GM12872 (cell line): Measurements from ENCODE around the gene KLHL9.

Experiments used
- TF ChIP-seq, protein P1 (sequence below): IDR thresholded peaks from 3 replicates; pipeline ENCODE4 v1.5.1; 2011; ENCODE audit warnings: low read depth, mild to moderate bottlenecking, low read length, moderate library complexity; ENCODE audit not compliant: insufficient read depth

KLHL9 gene, protein sequence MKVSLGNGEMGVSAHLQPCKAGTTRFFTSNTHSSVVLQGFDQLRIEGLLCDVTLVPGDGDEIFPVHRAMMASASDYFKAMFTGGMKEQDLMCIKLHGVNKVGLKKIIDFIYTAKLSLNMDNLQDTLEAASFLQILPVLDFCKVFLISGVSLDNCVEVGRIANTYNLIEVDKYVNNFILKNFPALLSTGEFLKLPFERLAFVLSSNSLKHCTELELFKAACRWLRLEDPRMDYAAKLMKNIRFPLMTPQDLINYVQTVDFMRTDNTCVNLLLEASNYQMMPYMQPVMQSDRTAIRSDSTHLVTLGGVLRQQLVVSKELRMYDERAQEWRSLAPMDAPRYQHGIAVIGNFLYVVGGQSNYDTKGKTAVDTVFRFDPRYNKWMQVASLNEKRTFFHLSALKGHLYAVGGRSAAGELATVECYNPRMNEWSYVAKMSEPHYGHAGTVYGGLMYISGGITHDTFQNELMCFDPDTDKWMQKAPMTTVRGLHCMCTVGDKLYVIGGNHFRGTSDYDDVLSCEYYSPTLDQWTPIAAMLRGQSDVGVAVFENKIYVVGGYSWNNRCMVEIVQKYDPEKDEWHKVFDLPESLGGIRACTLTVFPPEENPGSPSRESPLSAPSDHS

DNA sequence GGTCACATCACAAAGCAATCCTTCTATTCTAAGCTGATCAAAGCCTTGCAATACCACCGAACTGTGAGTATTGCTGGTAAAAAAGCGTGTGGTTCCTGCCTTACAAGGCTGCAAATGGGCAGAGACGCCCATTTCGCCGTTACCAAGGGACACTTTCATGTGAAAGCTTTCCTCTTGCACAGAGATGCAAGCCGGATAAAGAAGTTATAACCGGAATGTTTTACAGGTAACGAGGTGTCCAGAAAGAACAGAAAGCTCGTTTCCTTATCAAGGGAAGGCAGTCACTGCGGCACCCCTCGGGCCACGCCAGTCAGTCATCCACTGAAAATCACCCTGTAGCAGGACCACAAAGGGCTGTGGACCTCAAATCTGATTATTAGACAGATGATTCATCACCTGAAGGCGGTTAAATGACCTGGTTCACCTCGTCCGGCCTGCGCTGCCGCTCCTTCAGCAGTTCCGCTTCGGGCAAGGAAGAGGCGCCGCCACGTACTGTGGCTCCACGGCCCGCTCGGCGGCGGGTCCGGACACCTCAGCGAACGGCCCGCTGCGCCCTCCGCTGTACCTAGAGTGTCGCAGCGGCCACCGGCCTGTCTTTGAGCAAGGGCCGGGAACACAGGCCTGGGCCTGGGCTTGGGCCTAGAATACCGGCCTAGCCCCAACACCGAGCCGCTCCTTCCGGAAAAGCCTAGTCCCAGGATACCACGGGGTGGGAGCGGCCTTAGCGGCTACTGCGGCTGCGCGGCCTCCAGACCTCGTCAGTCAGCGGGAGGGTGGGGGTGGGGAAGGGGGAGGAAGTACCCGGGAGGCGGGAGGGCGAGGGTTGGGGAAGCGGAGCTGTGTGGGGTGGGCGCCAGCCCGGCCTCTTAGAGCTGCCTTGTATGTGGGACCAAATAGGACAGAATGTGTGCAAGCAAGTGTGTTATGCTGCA is at the start of gene KLHL9:
Gene KLHL9 (minus strand): TSS at position 704 of the 932 bp plus-strand sequence. CDS start 545 bp downstream, at position 159.
- TF ChIP-seq, protein P1, sequence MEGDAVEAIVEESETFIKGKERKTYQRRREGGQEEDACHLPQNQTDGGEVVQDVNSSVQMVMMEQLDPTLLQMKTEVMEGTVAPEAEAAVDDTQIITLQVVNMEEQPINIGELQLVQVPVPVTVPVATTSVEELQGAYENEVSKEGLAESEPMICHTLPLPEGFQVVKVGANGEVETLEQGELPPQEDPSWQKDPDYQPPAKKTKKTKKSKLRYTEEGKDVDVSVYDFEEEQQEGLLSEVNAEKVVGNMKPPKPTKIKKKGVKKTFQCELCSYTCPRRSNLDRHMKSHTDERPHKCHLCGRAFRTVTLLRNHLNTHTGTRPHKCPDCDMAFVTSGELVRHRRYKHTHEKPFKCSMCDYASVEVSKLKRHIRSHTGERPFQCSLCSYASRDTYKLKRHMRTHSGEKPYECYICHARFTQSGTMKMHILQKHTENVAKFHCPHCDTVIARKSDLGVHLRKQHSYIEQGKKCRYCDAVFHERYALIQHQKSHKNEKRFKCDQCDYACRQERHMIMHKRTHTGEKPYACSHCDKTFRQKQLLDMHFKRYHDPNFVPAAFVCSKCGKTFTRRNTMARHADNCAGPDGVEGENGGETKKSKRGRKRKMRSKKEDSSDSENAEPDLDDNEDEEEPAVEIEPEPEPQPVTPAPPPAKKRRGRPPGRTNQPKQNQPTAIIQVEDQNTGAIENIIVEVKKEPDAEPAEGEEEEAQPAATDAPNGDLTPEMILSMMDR: no peak

DNA sequence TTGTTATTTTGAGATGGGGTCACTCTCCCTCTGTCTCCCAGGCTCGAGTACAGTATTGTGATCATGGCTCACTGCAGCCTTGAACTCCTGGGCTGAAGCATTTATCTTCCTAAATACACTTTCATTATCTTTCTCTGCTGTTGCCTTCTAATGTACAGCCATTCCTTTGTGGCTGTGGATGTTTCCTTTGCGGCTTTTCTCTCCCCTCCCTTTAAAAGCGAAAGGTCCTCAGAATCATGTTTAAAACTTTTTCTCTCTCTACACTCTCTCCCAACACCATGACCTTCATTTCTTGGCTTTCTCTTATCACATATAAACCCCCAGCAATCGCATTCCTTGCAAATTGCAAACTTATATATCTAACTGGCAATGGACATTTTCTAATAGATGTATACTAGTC is 48.4 kb upstream of the KLHL9 start:
- TF ChIP-seq, protein P1: no peak

DNA sequence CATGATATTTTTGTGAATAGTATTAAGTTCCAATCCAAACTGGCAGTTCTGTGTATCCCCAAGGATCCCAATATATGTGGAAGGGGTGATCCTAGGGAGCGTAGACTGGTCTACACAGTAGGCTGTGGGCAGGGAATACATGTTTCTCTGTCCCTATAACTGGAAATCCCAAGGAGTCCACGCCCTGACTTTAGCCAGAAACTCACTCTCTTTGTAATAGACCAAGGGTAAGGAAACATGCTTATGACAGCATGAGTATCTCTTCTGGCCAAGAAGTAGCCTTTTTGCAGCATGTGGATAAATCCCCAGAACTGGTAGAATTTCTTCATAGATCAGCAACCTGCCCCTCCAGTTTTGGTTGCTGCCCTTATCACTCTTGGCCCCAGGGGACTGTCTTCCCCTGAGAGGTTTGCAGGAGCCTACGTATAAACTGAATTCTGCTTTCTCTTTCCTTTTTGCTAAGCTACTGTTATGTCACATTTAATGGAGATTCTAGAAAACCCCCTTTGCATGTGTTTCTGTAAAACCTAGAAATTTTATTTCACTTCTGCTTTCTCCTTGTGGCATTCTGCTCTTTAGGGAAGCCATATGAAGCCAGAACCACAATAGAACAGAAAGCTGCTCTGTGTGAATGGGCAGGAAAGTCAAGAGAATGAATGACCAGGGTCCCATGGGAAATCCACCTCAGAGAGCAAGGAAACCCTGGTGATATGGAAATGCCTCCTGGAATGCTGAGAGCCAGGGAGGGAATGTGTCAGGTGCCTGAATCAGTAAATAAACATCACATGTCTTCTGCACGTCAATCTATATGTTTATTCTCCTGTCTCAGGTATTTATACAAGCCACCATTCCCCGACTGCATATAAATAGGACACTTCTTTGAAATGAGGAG is 46.5 kb upstream of the KLHL9 start:
- TF ChIP-seq, protein P1: no peak

DNA sequence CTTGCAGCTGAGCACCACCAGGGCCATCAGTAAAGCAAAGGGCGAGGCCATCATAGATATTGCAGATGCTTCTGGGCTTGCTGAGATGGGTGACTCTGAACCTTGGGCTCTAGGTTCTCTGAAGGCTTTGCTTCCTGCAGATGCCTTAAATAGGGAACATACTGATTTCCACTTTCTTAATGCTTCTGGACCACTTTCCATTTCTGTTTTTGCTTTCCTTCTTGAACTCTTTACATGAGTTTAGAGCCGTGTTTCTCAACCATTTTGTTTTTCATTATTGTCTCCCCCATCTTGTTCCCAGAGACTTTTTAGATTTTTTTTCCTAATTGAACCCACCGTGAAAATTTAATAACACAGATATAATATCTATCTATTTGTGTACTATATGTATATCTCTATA is 32.8 kb upstream of the KLHL9 start, which contains the start of gene IFNA13:
Gene IFNA13 (minus strand): TSS at position 101 of the 400 bp plus-strand sequence. CDS start 47 bp downstream, at position 54.
- TF ChIP-seq, protein P1: no peak

DNA sequence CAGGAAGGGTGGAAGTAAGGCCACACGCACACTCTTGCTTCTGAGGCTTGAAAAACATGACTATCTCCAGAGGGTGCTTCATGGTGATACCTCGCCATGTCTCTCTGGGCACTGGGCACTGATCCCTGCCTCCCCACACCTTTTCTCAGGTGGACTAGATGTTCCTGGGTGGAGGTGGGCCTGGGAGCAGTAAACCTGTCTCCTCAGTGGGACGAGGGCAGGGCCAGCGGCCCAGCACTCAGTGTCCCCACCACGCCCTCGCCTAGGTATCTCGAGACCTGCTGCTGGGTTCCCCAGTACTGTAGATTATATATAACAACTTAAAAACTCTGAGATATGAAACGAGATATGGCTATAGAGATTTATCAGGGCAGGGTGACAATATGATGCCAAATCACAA is 27.1 kb upstream of the KLHL9 start:
- TF ChIP-seq, protein P1: no peak

DNA sequence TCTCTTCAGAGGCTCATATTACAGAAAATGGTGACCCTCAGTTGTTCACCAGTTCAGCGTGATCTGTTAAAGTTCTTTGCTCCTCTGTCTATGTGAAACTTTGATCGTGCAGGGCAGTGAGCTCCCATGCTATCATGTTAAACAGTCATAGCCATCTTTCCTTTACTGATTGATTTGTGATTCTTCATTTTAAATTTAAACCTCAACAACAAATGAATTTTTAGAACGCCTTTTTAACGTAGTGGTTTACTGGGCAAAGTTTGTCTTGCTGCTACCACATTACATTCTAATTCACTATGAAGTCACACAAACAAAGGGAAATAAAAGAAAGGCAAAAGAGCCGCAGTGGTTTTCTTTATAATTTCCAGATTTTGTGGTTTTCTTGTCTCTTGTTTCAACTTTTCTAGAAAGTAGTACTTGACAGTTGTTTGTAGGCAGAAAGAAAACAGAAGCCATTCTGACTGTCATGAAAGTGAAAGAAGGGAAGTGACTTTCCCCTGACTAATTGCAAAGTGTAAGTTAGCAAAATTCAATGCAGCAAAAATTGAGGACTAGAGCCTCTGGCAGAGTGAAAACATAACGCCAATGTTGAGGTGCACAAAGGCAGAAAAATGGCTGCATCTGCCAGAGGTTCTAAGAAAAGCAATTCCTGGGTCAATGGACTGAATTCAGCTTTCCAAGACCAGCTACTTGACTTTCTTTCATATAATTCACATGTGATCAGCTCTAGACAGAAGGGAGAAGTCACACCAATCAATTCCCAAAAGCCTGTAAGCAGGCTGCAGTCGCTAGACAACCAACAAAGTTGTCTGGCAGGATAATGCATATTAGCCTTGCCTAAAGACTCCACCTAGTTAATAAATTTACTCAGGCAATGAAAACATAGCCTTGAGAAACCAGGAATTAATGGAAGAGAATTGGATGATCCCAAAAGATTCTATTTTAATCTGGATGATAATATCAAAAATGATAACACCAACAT is 22.6 kb upstream of the KLHL9 start:
- TF ChIP-seq, protein P1: no peak
